Measurements from ENCODE around the gene EXOC2.

- TF ChIP-seq, protein P1, sequence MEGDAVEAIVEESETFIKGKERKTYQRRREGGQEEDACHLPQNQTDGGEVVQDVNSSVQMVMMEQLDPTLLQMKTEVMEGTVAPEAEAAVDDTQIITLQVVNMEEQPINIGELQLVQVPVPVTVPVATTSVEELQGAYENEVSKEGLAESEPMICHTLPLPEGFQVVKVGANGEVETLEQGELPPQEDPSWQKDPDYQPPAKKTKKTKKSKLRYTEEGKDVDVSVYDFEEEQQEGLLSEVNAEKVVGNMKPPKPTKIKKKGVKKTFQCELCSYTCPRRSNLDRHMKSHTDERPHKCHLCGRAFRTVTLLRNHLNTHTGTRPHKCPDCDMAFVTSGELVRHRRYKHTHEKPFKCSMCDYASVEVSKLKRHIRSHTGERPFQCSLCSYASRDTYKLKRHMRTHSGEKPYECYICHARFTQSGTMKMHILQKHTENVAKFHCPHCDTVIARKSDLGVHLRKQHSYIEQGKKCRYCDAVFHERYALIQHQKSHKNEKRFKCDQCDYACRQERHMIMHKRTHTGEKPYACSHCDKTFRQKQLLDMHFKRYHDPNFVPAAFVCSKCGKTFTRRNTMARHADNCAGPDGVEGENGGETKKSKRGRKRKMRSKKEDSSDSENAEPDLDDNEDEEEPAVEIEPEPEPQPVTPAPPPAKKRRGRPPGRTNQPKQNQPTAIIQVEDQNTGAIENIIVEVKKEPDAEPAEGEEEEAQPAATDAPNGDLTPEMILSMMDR (IDR thresholded peaks at IDR 0.05) = no peak
- TF ChIP-seq POLR2A (IDR thresholded peaks at IDR 0.05) = no peak
Measured at GRCh38 chr6:736657-737446, 43.9 kb upstream of the EXOC2 start.

Data from thyroid gland (tissue), 4 donors.